ENCODE measurements around the gene CTBP2.

DNA sequence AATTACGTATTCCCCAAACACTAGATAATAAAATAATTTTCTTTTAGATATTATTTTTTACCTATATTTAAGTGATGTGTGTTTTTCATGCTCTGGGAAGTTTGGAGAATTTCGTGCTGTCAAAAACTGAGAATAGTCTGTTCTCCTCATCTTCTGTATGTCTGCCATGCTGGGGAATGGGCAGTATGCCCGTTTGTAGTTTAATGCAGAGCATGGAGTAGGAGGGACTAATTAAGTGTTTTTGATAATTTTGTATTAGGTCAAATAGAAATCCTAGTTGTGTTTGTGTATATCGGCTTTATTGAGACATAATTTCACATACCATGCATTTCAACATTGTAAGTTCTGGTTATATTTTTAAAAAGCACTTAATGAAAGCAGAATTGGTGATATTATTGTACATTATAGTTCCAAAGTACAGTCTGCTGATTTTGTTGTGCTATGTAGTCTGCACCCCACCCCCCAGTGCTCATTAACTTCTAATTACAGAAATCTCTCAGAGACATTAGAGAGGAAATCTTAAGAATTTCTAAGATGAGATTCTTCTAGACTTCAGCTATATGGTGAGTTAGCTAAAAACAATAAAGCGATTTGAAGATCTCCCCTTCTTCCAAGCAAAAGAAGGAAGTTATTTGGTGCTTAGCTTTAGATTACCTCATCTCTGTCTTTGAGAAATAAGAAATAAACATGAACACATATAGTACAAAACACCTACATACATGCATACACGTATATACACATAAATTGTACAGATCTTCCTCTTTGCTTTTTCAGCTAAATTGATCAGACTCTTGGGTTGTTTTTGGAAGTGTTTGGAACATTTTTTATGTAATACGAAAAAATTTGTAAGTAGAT is 196.3 kb downstream of the CTBP2 start:
- TF ChIP-seq SP1 (IDR thresholded peaks at IDR 0.05) = no peak
- TF ChIP-seq ZNF384 (IDR thresholded peaks at IDR 0.05) = no peak
- TF ChIP-seq FOXA1 (IDR thresholded peaks at IDR 0.05) = no peak
- TF ChIP-seq SUZ12 (IDR thresholded peaks at IDR 0.05) = no peak
- TF ChIP-seq ARNT (IDR thresholded peaks at IDR 0.05) = no peak
- no peak for TF ChIP-seq FOXK2 (IDR thresholded peaks at IDR 0.05)
- no peak for TF ChIP-seq BHLHE40 (IDR thresholded peaks at IDR 0.05; ENCODE audit: borderline replicate concordance)
- TF ChIP-seq FOXM1 (IDR thresholded peaks at IDR 0.05; ENCODE audit: borderline replicate concordance) = no peak
- no peak for TF ChIP-seq TARDBP (IDR thresholded peaks at IDR 0.05)
